A673 (cell line): Measurements from ENCODE around the gene DACT2.

ENCODE experiments used
- CTCF ChIP-seq: fragments of 300-800, 200-600 bp; sonication (generic); conservative IDR thresholded peaks from 2 replicates; pipeline ENCODE4 v1.5.1; 2017; ENCODE audit warnings: low read depth, mild to moderate bottlenecking, antibody characterized with exemption, low read length, moderate library complexity, mixed read lengths
- EZH2 ChIP-seq: fragments of 200-600 bp; sonication (generic); IDR thresholded peaks from 2 replicates; pipeline ENCODE4 v1.6.1; 2017; ENCODE audit warnings: borderline replicate concordance, low read depth, mild to moderate bottlenecking, mixed read lengths, antibody characterized with exemption, low read length; ENCODE audit not compliant: poor library complexity, severe bottlenecking

GRCh38 chr6:168280899-168281245 lies 38.7 kb downstream of the DACT2 start:
- TF ChIP-seq CTCF (no peak), EZH2 (no peak)
